Activated effector memory CD4-positive, alpha-beta T cell treated with Interleukin-2 at 50 U/mL for 16 hours (primary cell): ENCODE results near the gene UTP4.

ENCODE experiments used
- DNase-seq: peaks from one replicate; pipeline ENCODE4 v3.0.0-alpha.2; 2020

The UTP4 gene

DNA sequence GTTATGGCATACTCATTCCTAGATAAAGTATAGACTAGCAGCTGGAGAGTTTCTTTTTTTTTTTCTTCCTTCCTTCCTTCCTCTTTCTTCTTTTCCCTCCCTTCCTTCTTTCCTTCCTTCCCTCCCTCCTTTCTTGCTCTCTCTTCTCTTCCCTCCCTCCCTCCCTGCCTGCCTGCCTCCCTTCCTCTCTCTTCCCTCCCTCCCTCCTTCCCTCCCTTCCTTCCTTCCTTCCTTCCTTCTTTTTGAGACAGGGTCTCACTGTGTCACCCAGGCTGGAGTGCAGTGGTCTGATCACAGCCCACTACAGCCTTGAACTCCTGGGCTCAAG lies 47.5 kb downstream of the UTP4 start:
- DNase-seq: no peak

- no peak for DNase-seq
Measured at GRCh38 chr16:69182730-69183416, 50.4 kb downstream of the UTP4 start.

DNA sequence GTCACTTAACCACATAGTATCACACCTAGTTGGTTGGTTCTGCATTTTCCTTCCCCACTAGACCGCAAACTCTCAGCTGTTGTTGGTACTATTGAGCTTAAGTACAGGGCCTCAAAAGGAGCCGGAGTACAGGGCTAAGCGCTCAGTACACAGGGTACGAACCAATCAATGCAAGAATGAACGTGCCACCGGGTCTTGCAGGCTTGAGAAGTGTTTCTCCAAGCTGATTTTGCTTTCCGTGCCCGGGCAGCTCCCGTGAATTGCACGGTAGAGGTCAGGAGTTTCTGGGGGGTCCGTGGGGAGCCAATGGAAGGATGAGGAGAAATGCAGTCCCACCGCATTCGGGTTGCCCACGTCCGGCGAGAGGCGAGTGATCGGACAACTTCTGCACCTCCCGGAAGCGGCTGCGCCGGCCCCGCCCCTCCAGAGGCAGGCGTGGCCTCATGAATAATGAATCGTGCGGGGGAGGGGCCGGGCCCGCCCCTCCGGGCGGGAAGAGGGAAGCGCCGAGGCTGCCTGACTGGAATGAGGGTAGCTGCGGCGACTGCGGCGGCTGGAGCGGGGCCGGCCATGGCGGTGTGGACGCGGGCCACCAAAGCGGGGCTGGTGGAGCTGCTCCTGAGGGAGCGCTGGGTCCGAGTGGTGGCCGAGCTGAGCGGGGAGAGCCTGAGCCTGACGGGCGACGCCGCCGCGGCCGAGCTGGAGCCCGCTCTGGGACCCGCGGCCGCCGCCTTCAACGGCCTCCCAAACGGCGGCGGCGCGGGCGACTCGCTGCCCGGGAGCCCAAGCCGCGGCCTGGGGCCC lies 54.4 kb downstream of the UTP4 start, which contains the start of gene SNTB2:
SNTB2 (plus strand) TSS at position 523 of the 804 bp plus-strand sequence; CDS start at position 526, 3 bp downstream.
- peak; percentile 76 for DNase-seq

DNA sequence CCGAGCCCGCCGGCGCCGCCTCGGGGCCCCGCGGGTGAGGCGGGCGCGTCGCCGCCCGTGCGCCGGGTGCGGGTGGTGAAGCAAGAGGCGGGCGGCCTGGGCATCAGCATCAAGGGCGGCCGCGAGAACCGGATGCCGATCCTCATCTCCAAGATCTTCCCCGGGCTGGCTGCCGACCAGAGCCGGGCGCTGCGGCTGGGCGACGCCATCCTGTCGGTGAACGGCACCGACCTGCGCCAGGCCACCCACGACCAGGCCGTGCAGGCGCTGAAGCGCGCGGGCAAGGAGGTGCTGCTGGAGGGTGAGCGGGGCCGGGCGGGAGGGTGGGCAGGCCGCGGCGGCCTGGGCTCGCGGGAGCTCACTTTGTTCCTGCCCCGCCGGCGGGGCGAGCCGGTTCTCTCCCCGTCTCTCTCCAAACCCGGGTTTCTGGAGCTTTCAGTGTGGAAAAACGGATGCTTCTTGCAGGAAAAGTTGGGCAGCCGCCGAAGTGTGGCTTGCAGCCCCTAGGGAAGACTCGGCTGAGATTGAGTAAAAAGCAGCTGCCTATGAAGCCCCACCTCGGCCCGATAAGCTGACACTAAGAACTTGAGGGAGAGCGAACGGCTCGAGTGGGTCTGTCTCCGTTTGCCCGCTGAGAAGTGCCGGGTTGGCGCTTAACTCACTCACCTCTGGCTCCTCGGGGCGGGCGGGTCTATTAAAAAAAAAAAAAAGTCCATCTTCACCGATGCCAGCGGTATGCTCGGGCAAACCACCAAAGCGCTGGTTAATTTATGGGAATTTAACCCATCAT lies 55.2 kb downstream of the UTP4 start:
- peak; percentile 43 for DNase-seq

GRCh38 chr16:69188236-69188549 lies 55.7 kb downstream of the UTP4 start:
- peak; percentile 4 for DNase-seq

DNA sequence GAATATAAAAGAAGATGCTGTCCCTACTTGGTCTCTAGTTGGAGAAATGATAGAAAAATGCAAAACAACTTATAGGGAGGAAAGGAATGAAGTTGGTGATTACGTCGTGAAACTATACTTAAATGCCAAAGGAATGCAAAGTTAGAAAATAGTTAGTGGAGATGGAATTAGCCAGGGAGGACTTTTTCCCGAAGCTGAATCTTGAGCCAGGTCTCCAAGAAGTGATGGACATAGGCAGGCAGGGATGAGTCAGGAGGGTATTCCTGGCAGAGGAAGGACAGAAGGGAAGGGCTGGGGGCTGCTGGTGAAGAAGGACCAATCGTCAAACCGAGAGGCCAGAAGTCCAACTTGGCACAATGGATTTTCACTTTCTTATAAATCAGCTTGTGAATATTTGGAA lies 56.3 kb downstream of the UTP4 start:
- no peak for DNase-seq

DNA sequence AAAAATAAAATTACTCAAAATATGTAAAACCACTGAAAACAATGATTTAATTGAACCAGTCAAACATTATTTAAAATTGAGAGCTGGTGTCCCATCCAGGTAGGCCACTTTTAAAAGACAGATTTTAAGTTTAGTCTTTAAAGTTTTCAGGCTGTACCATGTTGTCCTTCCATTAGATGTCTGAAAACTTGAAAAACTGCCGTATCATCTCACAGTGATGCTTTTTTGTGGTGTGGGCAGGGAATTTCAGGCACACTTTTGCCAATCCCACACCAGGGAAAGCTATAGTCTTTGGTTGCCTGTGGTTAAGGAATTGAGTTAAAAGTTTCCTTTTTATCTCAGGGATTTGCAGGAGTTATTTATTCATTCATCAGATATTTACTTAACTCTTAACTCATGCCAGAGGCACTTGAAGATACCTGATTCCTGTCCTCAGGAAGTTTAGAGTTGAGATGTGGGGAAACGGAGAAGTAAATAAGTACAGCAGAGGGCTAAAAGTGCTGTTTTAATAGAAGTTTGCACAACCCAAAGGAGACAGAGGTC lies 57.7 kb downstream of the UTP4 start:
- no peak for DNase-seq

DNA sequence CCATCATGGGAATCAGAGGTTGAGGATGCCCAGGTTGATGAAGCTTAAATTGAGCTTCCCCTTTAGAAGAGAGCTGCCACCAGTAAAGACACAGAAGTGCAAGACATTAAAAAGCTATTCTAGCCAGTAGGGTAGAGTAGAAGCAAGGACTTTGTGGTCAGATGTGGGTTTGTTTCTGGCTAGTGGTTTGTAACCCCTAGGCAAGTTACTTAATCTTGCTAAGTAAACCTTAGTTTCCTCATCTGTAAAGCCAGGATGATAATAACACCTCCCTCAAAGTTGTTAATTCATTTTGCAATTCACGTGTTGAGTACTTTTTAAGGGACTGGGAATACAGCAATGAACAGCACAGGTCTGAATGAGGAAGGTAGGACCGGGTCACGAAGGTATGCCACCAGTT lies 58.1 kb downstream of the UTP4 start:
- no peak for DNase-seq

DNA sequence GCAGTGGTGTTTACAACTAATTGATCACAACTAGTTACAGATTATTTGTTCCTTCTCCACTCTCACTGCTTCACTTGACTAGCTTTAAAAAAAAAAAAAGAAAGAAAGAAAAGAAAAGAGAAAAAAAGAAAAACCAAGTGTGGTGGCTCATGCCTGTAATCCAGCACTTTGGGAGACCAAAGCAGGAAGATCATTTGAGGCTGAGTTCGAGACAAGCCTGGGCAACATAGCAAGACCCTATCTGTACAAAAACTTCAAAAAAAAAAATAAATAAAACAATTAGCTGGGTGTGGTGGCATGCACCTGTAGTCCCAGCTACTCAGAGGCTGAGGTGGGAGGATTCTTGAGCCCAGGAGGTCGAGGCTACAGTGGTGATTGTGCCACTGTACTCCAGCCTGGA lies 58.7 kb downstream of the UTP4 start:
- DNase-seq: no peak

DNA sequence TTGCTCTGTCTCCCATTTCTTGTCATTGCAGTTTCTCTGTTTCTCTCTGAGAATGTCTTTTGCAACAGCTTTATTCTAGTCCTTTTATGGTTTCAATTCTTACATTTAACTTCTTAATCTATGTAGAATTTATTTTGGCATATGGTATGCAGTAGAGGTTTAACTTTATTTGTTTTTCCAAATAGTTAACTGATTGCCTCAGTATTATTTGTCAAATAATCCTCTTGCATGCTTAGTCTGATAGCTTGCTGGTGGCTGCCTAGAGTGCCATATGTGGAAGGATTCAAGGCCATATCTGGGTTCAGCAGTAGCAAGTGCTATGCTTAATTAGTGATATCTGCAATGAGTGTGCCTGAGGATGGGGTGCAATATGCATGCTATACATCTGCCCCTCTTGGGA lies 61.4 kb downstream of the UTP4 start:
- DNase-seq: no peak

GRCh38 chr16:69194488-69194887 lies 62.0 kb downstream of the UTP4 start:
- no peak for DNase-seq

DNA sequence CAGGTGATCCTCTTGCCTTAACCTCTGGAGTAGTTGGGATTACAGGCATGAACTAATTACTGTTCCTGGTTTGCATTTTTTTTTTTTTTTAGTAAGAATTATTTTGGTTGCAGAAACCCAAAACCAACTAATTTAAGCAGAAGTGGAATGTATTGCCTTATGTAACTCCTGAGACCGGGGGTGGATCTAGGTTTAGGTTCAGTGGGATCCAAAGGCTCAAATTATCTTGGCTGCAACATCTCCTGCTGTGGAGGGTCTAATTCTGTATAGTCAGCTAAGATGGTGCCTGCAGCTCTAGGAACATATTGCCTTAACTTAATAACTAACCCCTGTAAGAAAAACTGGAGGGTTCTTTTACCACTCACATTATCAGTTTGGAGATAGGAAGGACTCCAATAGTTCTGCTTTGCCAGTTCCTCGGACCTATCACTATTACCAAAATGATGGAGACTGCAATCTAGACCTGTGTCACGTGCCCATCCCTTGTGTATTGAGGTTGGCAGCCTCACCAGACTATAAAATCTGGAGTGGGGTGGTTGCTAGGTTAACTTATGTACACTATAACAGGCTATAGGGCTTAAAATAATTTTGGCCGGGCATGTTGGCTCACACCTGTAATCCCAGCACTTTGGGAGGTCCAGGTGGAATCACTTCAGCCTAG lies 63.0 kb downstream of the UTP4 start:
- DNase-seq: no peak

GRCh38 chr16:69197573-69197972 lies 65.1 kb downstream of the UTP4 start:
- DNase-seq: no peak

- DNase-seq: no peak
Measured at GRCh38 chr16:69199382-69199781, 66.9 kb downstream of the UTP4 start.

DNA sequence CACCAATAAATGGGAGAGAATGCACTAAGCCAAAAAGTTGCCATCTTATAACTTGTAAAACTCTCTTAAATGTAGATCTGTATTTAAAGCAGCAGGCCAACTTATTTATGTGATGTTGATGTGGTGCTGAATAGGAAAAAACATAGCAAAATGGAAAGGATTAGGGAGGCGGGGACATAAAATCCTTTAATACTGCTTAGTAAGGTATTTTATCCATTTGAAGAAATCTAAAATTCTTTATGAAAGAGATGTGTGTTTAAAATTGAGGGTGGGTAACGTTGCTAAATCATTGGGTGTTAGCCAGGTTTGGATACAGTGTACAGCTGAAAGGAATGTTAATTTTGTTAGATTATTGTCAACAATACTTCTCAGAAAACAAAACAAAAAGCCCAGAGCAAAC lies 68.8 kb downstream of the UTP4 start:
- DNase-seq: no peak

- DNase-seq: no peak
Measured at GRCh38 chr16:69201787-69202186, 69.3 kb downstream of the UTP4 start.

DNA sequence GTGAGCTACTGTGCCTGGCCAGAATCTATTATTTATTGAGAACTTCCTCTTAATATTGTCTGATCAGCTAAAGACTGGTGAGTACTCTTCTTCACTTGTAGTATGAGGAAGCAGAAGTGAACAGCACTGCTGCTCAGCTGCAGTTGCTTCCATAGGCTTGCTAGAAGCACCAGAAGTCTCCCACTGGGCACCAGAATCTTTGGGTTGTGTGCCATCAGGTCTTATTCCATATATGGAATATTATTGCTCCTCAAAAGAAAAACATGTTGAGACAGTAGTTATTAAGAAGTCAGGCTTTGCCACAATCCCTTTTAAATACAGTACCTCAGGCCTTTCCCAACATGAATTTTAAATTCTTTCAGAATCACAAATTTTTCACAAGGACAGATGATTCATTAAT lies 71.7 kb downstream of the UTP4 start:
- no peak for DNase-seq

- no peak for DNase-seq
Measured at GRCh38 chr16:69209735-69210134, 77.3 kb downstream of the UTP4 start.

GRCh38 chr16:69217433-69217832 lies 85.0 kb downstream of the UTP4 start:
- no peak for DNase-seq
